Epithelial cell of proximal tubule (primary cell): ENCODE measurements around the gene NUMB. TPM values are rescaled to one million over a fixed set of nuclear protein-coding genes. Genes with fewer than 3 reads are reported as not detected.

Experiments
- DNase-seq: peaks from one replicate; pipeline ENCODE4 v3.0.0-alpha.2; 2011; ENCODE audit warnings: low read depth
- H3K4me3 ChIP-seq: 2 replicates; pipeline ENCODE4 v1.5.1; 2011; ENCODE audit warnings: low read depth, mild to moderate bottlenecking, low read length
- total RNA-seq: library from RNA; depleted of rRNA; stranded (reverse); fragments of >200 nt; gene quantifications from 2 replicates; pipeline ENCODE4 v1.2.3, GENCODE V29; 2015
- TF ChIP-seq, protein P1 (sequence below): conservative IDR thresholded peaks from 2 replicates; pipeline ENCODE4 v1.5.1; 2012; ENCODE audit warnings: low read depth, mild to moderate bottlenecking, low read length

The NUMB gene
- total RNA-seq, 1 donor from 2014 or later: 23.1 TPM

DNA sequence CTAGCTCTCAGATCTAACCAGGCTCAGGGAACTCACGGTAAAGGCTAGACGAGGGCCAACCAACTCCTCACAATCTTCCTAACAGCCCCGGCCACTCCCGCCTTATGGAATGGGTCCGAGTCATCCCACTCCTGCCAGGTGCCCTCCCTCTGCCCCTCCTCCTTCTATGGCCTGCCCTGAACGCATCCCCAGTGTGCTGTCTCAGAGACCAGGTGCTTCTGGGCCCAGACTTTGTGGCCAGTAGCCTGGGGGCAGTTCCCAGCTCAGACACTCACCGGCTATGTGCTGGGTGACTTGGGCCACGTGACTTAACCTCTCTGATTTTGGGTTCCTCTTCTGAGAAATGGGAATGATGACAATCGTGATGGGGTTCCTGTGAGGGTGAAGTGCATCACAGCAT is 198.5 kb downstream of the NUMB start:
- DNase-seq: no peak
- TF ChIP-seq, protein P1, sequence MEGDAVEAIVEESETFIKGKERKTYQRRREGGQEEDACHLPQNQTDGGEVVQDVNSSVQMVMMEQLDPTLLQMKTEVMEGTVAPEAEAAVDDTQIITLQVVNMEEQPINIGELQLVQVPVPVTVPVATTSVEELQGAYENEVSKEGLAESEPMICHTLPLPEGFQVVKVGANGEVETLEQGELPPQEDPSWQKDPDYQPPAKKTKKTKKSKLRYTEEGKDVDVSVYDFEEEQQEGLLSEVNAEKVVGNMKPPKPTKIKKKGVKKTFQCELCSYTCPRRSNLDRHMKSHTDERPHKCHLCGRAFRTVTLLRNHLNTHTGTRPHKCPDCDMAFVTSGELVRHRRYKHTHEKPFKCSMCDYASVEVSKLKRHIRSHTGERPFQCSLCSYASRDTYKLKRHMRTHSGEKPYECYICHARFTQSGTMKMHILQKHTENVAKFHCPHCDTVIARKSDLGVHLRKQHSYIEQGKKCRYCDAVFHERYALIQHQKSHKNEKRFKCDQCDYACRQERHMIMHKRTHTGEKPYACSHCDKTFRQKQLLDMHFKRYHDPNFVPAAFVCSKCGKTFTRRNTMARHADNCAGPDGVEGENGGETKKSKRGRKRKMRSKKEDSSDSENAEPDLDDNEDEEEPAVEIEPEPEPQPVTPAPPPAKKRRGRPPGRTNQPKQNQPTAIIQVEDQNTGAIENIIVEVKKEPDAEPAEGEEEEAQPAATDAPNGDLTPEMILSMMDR: no peak
- H3K4me3 ChIP-seq: no peak overlapping the region

DNA sequence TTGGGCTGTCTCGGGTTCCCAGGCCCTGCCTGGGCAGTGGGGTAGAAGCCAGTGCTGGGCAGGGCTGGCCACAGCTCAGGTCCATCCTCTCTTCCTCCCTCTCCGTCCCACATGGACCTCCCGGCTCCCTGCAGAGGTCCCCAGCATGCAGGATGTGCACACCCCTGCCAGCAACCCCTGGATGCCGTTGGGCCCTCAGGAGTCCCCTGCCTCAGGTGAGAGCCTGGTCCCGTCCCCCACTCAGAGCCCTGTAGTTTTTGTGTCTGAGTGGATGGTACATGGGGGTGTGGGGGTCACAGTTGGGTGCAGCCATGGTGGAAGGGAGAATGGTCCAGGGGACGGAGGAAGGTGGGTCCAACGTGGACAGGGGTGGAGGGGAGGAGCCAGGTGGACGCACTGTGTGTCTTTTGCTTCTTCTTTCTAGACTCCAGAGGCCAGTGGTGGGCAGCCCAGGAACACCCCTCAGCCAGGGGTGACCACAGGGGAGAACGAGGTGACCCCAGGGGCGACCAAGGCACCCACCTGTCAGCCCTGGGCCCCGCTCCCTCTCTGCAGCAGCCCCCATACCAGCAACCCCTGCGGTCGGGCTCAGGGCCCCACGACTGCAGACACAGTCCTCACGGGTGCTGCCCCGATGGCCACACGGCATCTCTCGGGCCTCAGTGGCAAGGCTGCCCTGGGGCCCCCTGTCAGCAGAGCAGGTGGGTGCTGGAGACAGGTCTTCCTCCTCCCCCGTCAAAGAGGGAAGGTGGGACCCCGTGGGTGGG is 199.3 kb downstream of the NUMB start:
- TF ChIP-seq, protein P1: no peak
- H3K4me3 ChIP-seq: no peak overlapping the region
- DNase-seq: no peak

DNA sequence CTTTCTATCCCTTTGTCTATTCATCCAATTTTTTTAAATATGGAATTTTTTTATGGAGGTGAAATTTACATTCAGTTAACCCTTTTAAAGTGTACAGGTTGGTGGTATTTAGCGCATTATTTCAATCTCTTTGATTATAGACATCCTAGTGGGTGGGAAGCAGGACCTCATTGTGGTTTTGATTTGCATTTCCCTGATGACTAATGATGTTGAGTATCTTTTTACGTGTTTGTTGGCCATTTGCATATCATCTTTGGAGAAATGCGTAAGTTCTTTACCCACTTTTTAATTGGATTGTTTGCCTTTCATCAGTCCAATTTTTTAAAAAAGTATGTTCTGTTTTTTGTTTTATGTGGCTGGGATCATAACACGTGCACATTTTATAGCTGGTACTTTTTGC is 200.3 kb downstream of the NUMB start:
- TF ChIP-seq, protein P1: no peak
- H3K4me3 ChIP-seq: no peak overlapping the region
- DNase-seq: no peak

DNA sequence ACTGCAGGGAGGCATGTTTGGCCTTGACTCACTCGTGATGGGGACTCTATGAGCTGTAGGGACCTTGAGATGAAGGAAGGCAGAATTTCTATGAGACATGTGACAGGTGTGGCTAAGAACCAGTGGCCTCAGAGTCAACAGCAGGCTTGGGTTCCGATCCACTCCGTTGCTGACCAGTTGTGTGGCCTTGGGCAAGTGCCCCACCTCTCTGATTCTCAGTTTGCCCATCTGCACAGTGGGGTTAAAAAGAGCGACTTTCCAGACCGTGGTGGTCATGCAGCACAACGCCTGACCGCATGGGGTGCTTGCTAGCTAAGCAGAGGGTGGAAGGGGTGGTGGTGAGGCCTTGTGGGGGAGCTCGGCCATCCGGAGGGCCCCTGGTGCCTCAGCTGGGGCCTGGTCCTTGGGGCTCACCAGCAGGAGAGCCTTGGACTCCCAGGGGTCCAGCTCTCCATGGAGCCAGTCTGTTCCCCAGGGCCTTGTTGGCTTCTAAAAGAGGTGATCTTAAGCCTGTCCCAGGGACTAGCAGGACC is 202.6 kb downstream of the NUMB start:
- no peak overlapping the region for H3K4me3 ChIP-seq
- TF ChIP-seq, protein P1: no peak
- no peak for DNase-seq

DNA sequence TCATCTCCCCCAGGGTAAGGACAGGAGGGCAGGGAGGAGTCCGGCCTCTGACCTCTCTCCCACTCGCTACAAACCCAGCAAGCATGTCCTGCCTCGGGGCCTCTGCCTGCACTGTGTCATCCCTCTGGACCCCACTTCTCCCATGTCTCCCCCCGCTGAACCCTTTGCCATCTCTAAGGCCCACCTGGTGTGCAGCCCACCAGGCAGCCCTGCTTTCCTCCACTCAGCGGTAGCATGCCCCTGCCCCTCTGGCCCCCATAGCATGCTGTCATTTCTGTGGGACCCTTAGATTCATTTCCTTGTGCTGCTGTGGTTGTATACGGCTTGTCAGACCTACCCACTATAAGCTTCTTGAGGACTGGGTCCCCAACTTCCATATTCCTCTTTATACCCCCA is 203.3 kb downstream of the NUMB start:
- no peak for DNase-seq
- no peak overlapping the region for H3K4me3 ChIP-seq
- TF ChIP-seq, protein P1: no peak

DNA sequence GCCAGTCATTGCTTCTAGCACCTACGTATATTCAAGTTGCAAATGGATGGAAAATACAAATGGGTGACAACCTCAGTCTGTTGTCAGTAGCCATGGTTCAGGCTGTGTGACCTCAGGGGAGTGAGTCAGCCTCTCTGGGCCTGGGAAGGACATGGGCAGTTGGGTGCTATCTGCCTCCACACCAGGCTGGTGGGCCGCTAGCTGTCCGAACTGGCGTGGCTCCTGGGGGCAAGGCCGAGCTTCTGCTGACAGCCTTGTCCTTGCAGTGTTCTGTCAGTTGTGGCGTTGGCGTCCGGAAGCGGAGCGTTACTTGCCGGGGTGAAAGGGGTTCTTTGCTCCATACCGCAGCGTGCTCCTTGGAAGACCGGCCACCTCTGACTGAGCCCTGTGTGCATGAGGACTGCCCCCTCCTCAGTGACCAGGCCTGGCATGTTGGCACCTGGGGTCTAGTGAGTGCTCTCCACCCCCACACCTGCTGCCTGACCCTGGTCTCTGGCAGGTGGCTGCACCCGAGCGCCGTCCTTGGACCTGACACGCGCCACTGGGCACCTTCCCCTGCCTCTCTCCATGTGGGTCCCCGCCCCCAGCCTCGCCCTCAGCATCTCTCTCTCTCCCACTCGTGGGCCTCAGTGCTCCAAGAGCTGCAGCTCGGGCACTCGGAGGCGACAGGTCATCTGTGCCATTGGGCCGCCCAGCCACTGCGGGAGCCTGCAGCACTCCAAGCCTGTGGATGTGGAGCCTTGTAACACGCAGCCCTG is 203.9 kb downstream of the NUMB start:
- DNase-seq: no peak
- TF ChIP-seq, protein P1: no peak
- no peak overlapping the region for H3K4me3 ChIP-seq
